Naive B cell (primary cell): Measurements from ENCODE around the gene PLA2G5. TPM values are rescaled to one million over a fixed set of nuclear protein-coding genes. Genes with fewer than 3 reads are reported as not detected.

ENCODE experiments used
- ATAC-seq, 2 donors: fragments of 150-1000 bp; cut with Tn5 transposase; 2 replicates each; pipeline ENCODE4 v1.10.0; 2021; ENCODE audit warnings: low read depth in 2 of 2, mild to moderate bottlenecking in 2 of 2, moderate library complexity in 2 of 2
- DNase-seq: peaks from one replicate; pipeline ENCODE4 v3.0.0; 2022
- H3K27ac Mint-ChIP-seq, 6 donors: one replicate each; pipeline ENCODE4 v1.8.0; 2020 to 2022; ENCODE audit warnings: mild to moderate bottlenecking in 6 of 6, mixed read lengths in 6 of 6, moderate library complexity in 5 of 6, inconsistent platforms in 2 of 6
- H3K27me3 Mint-ChIP-seq, 3 donors: one replicate each; pipeline ENCODE4 v1.8.0; 2021 to 2022; ENCODE audit warnings: mixed read lengths in 3 of 3, mild to moderate bottlenecking in 1 of 3
- H3K36me3 Mint-ChIP-seq, 2 donors: one replicate each; pipeline ENCODE4 v1.8.0; 2020 to 2022; ENCODE audit warnings: mixed read lengths in 2 of 2, inconsistent platforms in 1 of 2, mild to moderate bottlenecking in 1 of 2
- H3K4me1 Mint-ChIP-seq, 3 donors: one replicate each; pipeline ENCODE4 v1.8.0; 2020 to 2022; ENCODE audit warnings: mixed read lengths in 3 of 3, inconsistent platforms in 1 of 3, mild to moderate bottlenecking in 1 of 3, moderate library complexity in 1 of 3
- H3K4me3 Mint-ChIP-seq, 8 donors: one replicate each; pipeline ENCODE4 v1.8.0; 2020 to 2022; ENCODE audit warnings: mild to moderate bottlenecking in 8 of 8, mixed read lengths in 8 of 8, moderate library complexity in 8 of 8, inconsistent platforms in 2 of 8
- H3K9me3 Mint-ChIP-seq, 7 donors: one replicate each; pipeline ENCODE4 v1.8.0; 2020 to 2022; ENCODE audit warnings: mixed read lengths in 7 of 7, mild to moderate bottlenecking in 5 of 7, inconsistent platforms in 2 of 7, moderate library complexity in 1 of 7
- polyA plus RNA-seq, 6 donors: library from polyadenylated mRNA; unstranded; fragments of 300-500 nt; fragmentation: Illumina TruSeq; gene quantifications; one replicate each; pipeline ENCODE4 v1.2.3, GENCODE V29; 2021; ENCODE audit warnings: low read depth in 6 of 6

The PLA2G5 gene
- polyA plus RNA-seq, 6 donors from 2014 or later: not detected

- DNase-seq (peak; percentile 33), ATAC-seq (peak; percentile 58 to 67)
- H3K4me3 Mint-ChIP-seq: peak overlapping the region in 6 of 8 donors; percentile 26 to 79 (median 40)
- no peaks in the 10 kb centered on the region for H3K27me3 Mint-ChIP-seq
- peaks cover 62 to 73% (median 64%) of the 10 kb centered on the region in 3 donors for H3K4me1 Mint-ChIP-seq
- no peaks in the 10 kb centered on the region for H3K36me3 Mint-ChIP-seq
- H3K9me3 Mint-ChIP-seq: no peaks in the 10 kb centered on the region
- H3K27ac Mint-ChIP-seq: peak overlapping the region in 4 of 6 donors; percentile 56 to 96 (median 84)
These were observed 3.3 kb downstream of the PLA2G5 start for GRCh38 chr1:20073256-20073655.

DNA sequence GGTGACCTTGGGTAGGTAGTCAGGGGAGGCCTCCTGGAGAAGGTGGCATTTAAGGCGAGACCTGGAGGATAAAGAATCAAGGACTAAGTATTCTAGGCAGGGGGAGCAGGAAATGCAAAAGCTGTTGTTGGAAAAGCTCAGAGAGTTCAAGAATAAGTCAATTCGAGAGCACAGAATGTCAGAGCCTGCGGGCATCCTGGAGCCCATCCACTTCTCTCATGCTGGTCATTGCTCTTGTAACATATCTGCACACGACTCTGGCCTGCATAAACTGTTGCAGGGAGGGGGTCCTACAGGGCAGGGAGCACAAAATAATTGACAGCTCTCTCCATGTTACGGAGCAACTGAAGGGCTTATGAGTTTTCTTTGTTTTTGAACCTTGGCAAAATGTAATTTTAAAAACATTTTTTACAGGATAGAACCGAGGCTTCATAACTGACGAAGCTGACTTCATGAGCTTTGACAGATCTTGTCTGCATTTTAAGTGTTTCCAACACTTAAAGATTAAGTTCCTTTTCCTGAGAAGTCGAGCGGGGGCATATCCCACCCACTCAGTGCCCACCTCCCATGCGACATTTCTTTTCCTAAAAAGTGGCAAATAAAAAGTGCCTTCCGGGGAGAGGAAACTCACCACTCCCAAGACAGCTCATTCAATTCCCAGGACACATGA lies 4.2 kb downstream of the PLA2G5 start:
- ATAC-seq (no peak), DNase-seq (no peak)
- H3K4me3 Mint-ChIP-seq: peak overlapping the region in 3 of 8 donors; percentile 6 to 79 (median 65)
- no peaks in the 10 kb centered on the region for H3K27me3 Mint-ChIP-seq
- H3K9me3 Mint-ChIP-seq: no peaks in the 10 kb centered on the region
- H3K36me3 Mint-ChIP-seq: no peaks in the 10 kb centered on the region
- H3K27ac Mint-ChIP-seq: peak overlapping the region in 5 of 6 donors; percentile 16 to 90 (median 54)
- H3K4me1 Mint-ChIP-seq: peaks cover 71 to 82% (median 73%) of the 10 kb centered on the region in 3 donors

DNA sequence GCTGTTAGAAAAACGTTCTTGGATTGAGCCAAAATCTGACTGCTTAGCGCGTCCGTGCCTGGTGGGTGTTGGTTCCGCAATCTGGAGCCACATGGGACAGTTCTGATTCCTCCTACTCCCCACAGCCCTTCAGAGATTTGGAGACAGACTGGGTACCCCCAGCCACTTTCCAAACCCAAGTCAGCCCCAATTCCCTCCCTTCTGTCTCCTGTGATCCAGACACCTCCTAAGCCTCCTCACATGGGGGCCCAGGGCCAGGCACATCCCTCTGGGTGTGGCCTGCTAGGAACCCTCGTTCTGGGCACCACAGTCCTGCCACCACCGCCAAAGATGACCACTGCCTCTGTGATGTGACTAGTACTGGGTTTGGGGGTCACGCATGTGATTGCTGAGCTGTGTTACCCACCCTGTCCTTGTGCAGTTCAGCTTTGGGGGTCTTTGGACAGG lies 4.8 kb downstream of the PLA2G5 start:
- Mint-ChIP-seq H3K4me1 (peaks cover 71 to 87% (median 76%) of the 10 kb centered on the region in 3 donors), H3K9me3 (no peaks in the 10 kb centered on the region), H3K27ac (peak overlapping the region in 3 of 6 donors; percentile 20 to 91 (median 74)), H3K36me3 (no peaks in the 10 kb centered on the region), H3K4me3 (peak overlapping the region in 1 of 8 donors; percentile 49), H3K27me3 (no peaks in the 10 kb centered on the region)
- DNase-seq (no peak), ATAC-seq (no peak)

DNA sequence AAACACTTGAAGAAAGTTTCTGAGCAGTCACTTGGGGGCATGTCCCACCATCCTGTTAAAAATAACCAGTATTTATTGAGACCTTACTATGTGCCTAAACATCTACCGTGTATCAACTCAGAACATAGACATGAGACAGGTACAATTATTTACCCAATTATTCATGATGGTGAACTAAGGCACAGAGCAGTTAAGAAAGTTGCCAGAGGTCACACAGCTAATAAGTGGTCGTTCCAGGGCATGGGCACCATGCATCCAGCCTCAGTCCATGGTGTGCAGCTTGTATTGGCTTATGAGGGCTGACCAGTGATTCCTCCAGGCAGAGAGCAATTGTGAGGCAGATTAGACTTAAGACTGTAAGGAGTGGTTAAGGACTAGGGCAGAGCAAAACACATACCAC lies 5.4 kb downstream of the PLA2G5 start:
- Mint-ChIP-seq H3K27me3 (no peaks in the 10 kb centered on the region), H3K4me1 (peaks cover 74 to 91% (median 79%) of the 10 kb centered on the region in 3 donors), H3K27ac (peak overlapping the region in 3 of 6 donors; percentile 20 to 78 (median 74)), H3K36me3 (no peaks in the 10 kb centered on the region), H3K4me3 (peak overlapping the region in 1 of 8 donors; percentile 0), H3K9me3 (no peaks in the 10 kb centered on the region)
- ATAC-seq (no peak), DNase-seq (no peak)

GRCh38 chr1:20076223-20076622 lies 6.2 kb downstream of the PLA2G5 start:
- DNase-seq: no peak
- H3K27me3 Mint-ChIP-seq: no peaks in the 10 kb centered on the region
- no peak for ATAC-seq
- H3K9me3 Mint-ChIP-seq: no peaks in the 10 kb centered on the region
- peak overlapping the region in 4 of 6 donors; percentile 4 to 94 (median 51) for H3K27ac Mint-ChIP-seq
- peaks cover 82 to 94% (median 86%) of the 10 kb centered on the region in 3 donors for H3K4me1 Mint-ChIP-seq
- H3K36me3 Mint-ChIP-seq: no peaks in the 10 kb centered on the region
- H3K4me3 Mint-ChIP-seq: peak overlapping the region in 2 of 8 donors; percentile 71 to 80

DNA sequence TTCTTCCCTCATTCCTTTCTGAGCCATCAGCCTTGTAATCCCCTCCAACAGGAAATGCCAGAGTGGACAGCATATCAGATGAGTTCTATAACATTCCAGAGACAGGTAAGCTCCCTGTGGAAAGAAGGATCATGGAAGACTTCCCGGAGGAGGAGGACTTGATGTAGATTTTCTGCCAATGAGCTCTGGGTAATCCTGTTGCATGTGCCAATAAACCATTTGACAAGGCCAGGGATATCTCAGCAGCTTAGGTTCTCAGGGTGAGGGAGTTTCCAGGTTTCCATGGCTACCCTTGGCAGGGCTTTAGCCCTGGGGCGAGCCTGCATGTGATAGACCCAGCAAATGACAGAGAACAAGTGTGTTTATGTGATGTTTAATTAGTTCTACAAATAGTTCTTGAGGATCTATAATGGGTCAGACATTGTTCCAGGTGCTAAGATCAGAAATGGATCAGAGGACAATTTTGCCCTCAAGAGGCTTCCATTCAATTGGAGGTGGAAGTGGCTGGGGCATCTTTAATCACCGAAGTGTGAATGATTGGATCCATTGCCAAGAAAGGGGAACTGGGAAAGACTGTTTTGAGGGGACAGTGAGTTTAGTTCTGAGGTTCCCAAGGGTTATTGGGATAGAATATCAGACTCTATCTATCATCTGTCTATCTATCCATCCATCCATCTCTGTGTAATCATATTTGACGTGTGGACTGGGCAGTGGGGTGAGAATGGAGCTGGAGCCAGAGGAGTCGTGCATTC lies 6.9 kb downstream of the PLA2G5 start:
- DNase-seq (no peak), ATAC-seq (no peak)
- no peaks in the 10 kb centered on the region for H3K9me3 Mint-ChIP-seq
- peak overlapping the region; percentile 44 to 94 (median 84) for H3K27ac Mint-ChIP-seq
- H3K4me1 Mint-ChIP-seq: peaks cover 85 to 99% (median 92%) of the 10 kb centered on the region in 3 donors
- peak overlapping the region in 5 of 8 donors; percentile 27 to 80 (median 64) for H3K4me3 Mint-ChIP-seq
- no peaks in the 10 kb centered on the region for H3K27me3 Mint-ChIP-seq
- no peaks in the 10 kb centered on the region for H3K36me3 Mint-ChIP-seq

GRCh38 chr1:20078171-20078651 lies 8.2 kb downstream of the PLA2G5 start:
- peak; percentile 85 to 86 for ATAC-seq
- DNase-seq: peak; percentile 74
- peaks cover 86 to 100% (median 92%) of the 10 kb centered on the region in 3 donors for H3K4me1 Mint-ChIP-seq
- H3K27me3 Mint-ChIP-seq: no peaks in the 10 kb centered on the region
- H3K36me3 Mint-ChIP-seq: no peaks in the 10 kb centered on the region
- H3K9me3 Mint-ChIP-seq: no peaks in the 10 kb centered on the region
- H3K27ac Mint-ChIP-seq: peak overlapping the region; percentile 81 to 98 (median 92)
- peak overlapping the region; percentile 50 to 90 (median 78) for H3K4me3 Mint-ChIP-seq

DNA sequence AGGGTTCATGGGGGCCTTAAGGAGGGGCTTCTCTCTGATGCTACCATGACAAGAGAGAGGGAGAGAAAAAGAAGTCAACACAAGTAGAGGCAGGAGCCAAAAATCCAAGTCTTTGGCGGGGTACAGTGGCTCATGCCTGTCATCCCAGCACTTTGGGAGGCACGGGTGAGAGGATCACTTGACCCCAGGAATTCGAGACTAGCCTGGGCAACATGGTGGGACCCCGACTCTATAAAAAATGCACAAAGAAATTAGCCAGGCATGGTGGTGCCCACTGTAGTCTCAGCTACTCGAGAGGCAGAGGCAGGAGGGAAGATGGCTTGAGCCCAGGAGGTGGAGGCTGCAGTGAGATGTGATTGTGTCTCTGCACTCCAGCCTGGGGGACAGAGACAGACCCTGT lies 8.7 kb downstream of the PLA2G5 start:
- no peaks in the 10 kb centered on the region for H3K9me3 Mint-ChIP-seq
- H3K27me3 Mint-ChIP-seq: no peaks in the 10 kb centered on the region
- peak overlapping the region; percentile 50 to 90 (median 78) for H3K4me3 Mint-ChIP-seq
- no peaks in the 10 kb centered on the region for H3K36me3 Mint-ChIP-seq
- peak overlapping the region; percentile 81 to 98 (median 92) for H3K27ac Mint-ChIP-seq
- ATAC-seq: no peak
- DNase-seq: no peak
- peaks cover 82 to 98% (median 88%) of the 10 kb centered on the region in 3 donors for H3K4me1 Mint-ChIP-seq

DNA sequence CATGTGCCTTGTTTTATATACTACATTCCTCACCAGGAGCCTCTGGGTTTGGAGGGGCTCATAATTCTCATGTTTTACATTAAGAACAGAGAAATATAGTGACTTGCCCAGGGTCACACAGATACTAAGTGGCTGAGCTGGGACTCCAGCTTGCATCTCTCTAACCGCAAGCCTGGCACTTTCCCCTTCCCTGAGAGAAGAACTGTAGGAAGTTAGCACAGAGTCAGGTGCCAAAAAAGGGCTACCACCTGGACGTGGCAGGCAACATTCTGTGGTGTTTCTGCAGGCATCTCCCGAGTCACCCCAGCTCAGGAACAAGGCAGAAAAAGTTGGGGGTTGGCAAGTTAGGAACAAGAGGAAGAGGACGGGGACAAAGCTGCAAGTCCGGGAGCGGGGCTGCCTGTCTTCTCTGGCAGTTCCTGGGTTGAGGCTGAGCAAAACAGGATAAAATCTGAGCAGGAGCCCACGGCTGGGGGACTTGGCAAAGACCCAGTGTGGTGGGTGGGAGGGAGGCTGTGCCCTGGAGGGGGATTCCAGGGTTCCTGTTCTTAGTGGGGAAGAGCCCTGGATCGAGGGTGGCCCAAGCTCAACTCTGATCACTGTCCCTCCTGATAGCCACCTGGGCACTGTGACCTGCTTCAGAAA lies 9.8 kb downstream of the PLA2G5 start:
- H3K4me1 Mint-ChIP-seq: peaks cover 75 to 96% (median 87%) of the 10 kb centered on the region in 3 donors

DNA sequence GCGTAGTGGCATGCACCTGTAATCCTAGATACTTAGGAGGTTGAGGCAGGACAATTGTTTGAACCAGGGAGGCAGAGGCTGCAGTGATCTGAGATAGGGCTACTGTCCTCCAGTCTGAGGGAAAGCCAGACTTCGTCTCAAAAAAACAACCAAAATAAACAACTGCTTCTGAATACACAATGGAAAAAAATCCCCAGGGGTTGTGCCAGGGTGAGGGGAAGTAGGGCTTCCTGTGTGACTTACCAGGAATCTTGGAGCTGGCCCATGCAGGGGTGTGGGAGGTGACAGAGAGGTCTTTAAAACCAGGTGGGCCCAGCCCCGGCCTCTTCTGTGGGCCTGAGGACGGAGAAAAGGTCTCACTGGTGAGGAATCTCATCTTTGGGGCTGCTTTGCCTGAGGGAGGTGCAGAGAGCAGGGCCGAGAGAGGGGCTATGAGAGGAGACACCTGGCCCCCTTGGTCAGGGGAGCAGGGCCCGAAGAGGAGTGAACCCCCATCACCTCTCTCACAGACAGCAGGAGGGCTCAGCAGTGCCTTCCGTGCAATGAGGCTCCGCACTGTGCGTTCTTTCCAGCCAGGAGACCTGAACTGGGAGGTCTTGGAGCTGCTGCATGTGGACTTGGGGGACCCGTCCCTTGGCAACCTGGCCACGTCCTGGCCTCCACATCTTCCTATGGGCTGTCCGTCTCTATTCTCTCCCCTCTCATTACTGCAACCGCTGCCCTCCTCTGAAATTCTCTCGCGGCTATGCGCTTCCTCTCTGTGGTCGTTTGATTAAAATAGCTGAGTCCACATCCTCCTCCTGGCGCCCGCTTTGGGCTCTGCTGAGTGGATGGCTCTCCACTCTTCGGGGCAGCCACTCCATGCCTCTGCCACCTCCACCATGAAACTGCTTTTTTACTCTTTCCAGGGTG lies 10.7 kb downstream of the PLA2G5 start:
- Mint-ChIP-seq H3K36me3 (no peaks in the 10 kb centered on the region), H3K4me3 (peak overlapping the region; percentile 12 to 91 (median 76)), H3K4me1 (peaks cover 68 to 96% (median 89%) of the 10 kb centered on the region in 3 donors), H3K9me3 (no peaks in the 10 kb centered on the region), H3K27ac (peak overlapping the region; percentile 54 to 98 (median 76)), H3K27me3 (no peaks in the 10 kb centered on the region)
- DNase-seq: peak; percentile 40
- ATAC-seq: peak; percentile 36 to 49

More for the DNA sequence above, 9.8 kb downstream of the PLA2G5 start:
- DNase-seq: no peak
- peak overlapping the region; percentile 70 to 98 (median 94) for H3K27ac Mint-ChIP-seq
- no peak for ATAC-seq
- no peaks in the 10 kb centered on the region for H3K9me3 Mint-ChIP-seq
- H3K36me3 Mint-ChIP-seq: no peaks in the 10 kb centered on the region
- H3K27me3 Mint-ChIP-seq: no peaks in the 10 kb centered on the region
- peak overlapping the region; percentile 30 to 91 (median 74) for H3K4me3 Mint-ChIP-seq

DNA sequence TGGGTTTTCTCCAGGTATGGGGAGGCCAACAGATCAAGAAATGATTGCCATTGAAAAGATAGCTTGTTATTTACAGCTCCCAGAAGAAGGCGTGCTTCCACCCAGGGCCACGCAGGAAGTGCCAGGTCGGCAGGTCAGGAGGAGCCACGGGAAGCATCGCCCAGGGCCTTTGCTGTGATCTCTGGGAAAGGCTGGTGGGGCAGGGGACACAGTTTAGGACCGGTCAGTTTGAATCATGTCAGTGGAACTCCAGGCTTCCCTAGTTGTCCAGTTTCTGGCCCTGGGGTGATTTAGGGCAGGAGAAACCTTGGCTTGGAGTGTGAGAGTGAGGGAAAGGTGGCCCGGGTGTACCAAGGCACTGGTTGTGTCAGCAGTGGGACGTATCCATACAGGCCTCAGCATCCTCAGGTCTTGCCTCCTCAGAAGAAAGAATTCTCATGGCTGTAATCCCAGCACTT lies 11.4 kb downstream of the PLA2G5 start:
- no peaks in the 10 kb centered on the region for H3K27me3 Mint-ChIP-seq
- H3K4me1 Mint-ChIP-seq: peaks cover 63 to 96% (median 88%) of the 10 kb centered on the region in 3 donors
- ATAC-seq: no peak
- no peak for DNase-seq
- H3K36me3 Mint-ChIP-seq: no peaks in the 10 kb centered on the region
- peak overlapping the region; percentile 12 to 91 (median 76) for H3K4me3 Mint-ChIP-seq
- no peaks in the 10 kb centered on the region for H3K9me3 Mint-ChIP-seq
- H3K27ac Mint-ChIP-seq: peak overlapping the region in 5 of 6 donors; percentile 54 to 98 (median 79)

- DNase-seq (no peak), ATAC-seq (no peak)
- H3K4me3 Mint-ChIP-seq: peak overlapping the region in 1 of 8 donors; percentile 38
- no peaks in the 10 kb centered on the region for H3K27me3 Mint-ChIP-seq
- no peaks in the 10 kb centered on the region for H3K9me3 Mint-ChIP-seq
- peak overlapping the region in 3 of 6 donors; percentile 6 to 73 (median 68) for H3K27ac Mint-ChIP-seq
- H3K4me1 Mint-ChIP-seq: peaks cover 49 to 87% (median 74%) of the 10 kb centered on the region in 3 donors
- H3K36me3 Mint-ChIP-seq: no peaks in the 10 kb centered on the region
These were observed 12.8 kb downstream of the PLA2G5 start for GRCh38 chr1:20082772-20083171.
